H1 (cell line): Measurements from ENCODE around the gene NTN5.

Source experiments
- ATF2 ChIP-seq: IDR thresholded peaks from 2 replicates; pipeline ENCODE4 v1.6.1; 2012; ENCODE audit warnings: low read length, inconsistent platforms
- BCL11A ChIP-seq, 2 experiments: IDR thresholded peaks; one replicate each; pipeline ENCODE4 v1.6.1; 2011; ENCODE audit warnings: low read depth in 2 of 2, low read length in 2 of 2, mild to moderate bottlenecking in 2 of 2
- CEBPB ChIP-seq: IDR thresholded peaks from 2 replicates; pipeline ENCODE4 v1.6.1; 2012; ENCODE audit warnings: low read depth, low read length
- EZH2 ChIP-seq: fragments of 200-600 bp; sonication (generic); IDR thresholded peaks from 2 replicates; pipeline ENCODE4 v1.7.1; 2012; ENCODE audit warnings: low read depth, mild to moderate bottlenecking, moderate library complexity, low read length, inconsistent platforms; ENCODE audit not compliant: severe bottlenecking
- HDAC2 ChIP-seq, 2 experiments: fragments of 300-600 bp in 1 of 2; sonication (generic) in 1 of 2; IDR thresholded peaks; 2 replicates each; pipeline ENCODE4 v1.6.1; 2011 to 2012; ENCODE audit warnings: low read depth in 2 of 2, low read length in 2 of 2, mild to moderate bottlenecking in 2 of 2, moderate library complexity in 2 of 2, borderline replicate concordance in 1 of 2, inconsistent platforms in 1 of 2
- POLR2A ChIP-seq, 2 experiments: IDR thresholded peaks; 1 replicate in 1 of 2; 2 replicates in 1 of 2; pipeline ENCODE4 v1.6.1; 2011; ENCODE audit warnings: low read depth in 2 of 2, low read length in 2 of 2, mild to moderate bottlenecking in 2 of 2; ENCODE audit errors: control extremely low read depth in 1 of 2
- POLR2AphosphoS5 ChIP-seq: IDR thresholded peaks from 2 replicates; pipeline ENCODE4 v1.6.1; 2011; ENCODE audit warnings: low read depth, low read length
- ZNF274 ChIP-seq: IDR thresholded peaks from 2 replicates; pipeline ENCODE4 v1.7.0; 2012; ENCODE audit warnings: low read length, borderline replicate concordance; ENCODE audit errors: extremely low read depth
- TF ChIP-seq, protein P1 (sequence below), 3 experiments: IDR thresholded peaks; 1 replicate in 2 of 3; 2 replicates in 1 of 3; pipeline versions ENCODE4 v1.5.1 to v1.6.1; 2011; ENCODE audit warnings: low read length in 3 of 3, mild to moderate bottlenecking in 3 of 3, inconsistent platforms in 2 of 3, low read depth in 1 of 3, moderate library complexity in 1 of 3; ENCODE audit not compliant: insufficient read depth in 1 of 3; ENCODE audit errors: control extremely low read depth in 1 of 3

- TF ChIP-seq ZNF274 (no peak), ATF2 (no peak), POLR2AphosphoS5 (no peak), BCL11A (IDR thresholded peaks at IDR 0.05; ENCODE audit: low read depth in 2 of 2, low read length in 2 of 2) (no peak), CEBPB (no peak), EZH2 (no peak), POLR2A (IDR thresholded peaks at IDR 0.05; ENCODE audit: control extremely low read depth in 1 of 2, low read depth in 2 of 2, low read length in 2 of 2) (no peak), HDAC2 (IDR thresholded peaks at IDR 0.05; ENCODE audit: borderline replicate concordance in 1 of 2, low read depth in 2 of 2, low read length in 2 of 2) (no peak)
- TF ChIP-seq, protein P1, sequence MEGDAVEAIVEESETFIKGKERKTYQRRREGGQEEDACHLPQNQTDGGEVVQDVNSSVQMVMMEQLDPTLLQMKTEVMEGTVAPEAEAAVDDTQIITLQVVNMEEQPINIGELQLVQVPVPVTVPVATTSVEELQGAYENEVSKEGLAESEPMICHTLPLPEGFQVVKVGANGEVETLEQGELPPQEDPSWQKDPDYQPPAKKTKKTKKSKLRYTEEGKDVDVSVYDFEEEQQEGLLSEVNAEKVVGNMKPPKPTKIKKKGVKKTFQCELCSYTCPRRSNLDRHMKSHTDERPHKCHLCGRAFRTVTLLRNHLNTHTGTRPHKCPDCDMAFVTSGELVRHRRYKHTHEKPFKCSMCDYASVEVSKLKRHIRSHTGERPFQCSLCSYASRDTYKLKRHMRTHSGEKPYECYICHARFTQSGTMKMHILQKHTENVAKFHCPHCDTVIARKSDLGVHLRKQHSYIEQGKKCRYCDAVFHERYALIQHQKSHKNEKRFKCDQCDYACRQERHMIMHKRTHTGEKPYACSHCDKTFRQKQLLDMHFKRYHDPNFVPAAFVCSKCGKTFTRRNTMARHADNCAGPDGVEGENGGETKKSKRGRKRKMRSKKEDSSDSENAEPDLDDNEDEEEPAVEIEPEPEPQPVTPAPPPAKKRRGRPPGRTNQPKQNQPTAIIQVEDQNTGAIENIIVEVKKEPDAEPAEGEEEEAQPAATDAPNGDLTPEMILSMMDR (IDR thresholded peaks at IDR 0.05; ENCODE audit: control extremely low read depth in 1 of 3, insufficient read depth in 1 of 3, low read depth in 1 of 3, low read length in 3 of 3) = no peak
Measured at GRCh38 chr19:48660852-48661710, 11.7 kb downstream of the NTN5 start.
